DMS114 treated with DMSO at 0.1 percent for 48 hours (cell line): Measurements from ENCODE around the gene USP7.
A peak's percentile ranks its signal among the peaks of the same experiment; 100 is the strongest.
"Not testable (repeated sequence)": the region's sequence is repeated elsewhere in the genome, so short reads cannot be mapped to it uniquely, and the experiment has no call there.

Experiments used
- DNase-seq: peaks from one replicate; lab custom pipeline; 2025; ENCODE audit not compliant: unreplicated experiment; lab: John Stamatoyannopoulos, UW

The USP7 gene

DNA sequence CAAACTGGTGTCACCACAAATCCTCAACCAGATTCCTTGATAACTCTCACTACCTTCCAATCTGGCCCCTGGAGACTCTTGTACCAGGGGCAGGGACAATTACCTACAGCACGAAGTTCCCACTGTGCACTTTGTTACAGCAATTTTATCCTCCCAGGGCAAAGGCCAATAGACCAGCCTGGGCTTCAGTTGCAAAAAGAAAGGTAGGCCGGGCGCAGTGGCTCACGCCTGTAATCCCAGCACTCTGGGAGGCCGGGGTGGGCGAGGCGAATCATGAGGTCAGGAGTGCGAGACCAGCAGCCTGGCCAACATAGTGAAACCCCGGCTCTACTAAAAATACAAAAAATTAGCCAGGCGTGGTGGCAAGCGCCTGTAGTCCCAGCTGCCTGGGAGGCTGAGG lies 36.9 kb downstream of the USP7 start:
- DNase-seq = no peak

GRCh38 chr16:8925455-8925854 lies 38.3 kb downstream of the USP7 start:
- no peak for DNase-seq

GRCh38 chr16:8924214-8924613 lies 39.5 kb downstream of the USP7 start:
- no peak for DNase-seq

DNA sequence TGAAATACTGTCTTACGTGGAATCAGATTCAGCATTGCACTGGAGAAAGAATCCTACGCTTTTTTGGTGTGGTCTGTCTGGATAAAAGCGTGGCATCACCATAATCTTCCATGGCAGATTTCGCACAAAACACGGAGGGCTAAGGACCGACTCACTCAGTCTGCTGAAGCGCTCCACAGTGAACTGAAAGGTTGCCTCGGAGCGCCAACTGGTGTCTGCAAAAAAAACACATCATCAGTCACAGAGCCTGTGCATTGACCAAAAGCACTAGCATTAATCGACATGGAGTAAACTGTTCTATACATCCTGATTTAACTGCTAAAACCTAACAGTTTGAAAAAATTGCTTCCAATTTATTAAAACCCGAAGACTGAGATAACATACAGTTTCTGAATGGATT lies 40.5 kb downstream of the USP7 start:
- DNase-seq = no peak

- DNase-seq = no peak
These were observed 42.2 kb downstream of the USP7 start for GRCh38 chr16:8921347-8921984.

GRCh38 chr16:8920645-8921346 lies 42.9 kb downstream of the USP7 start:
- DNase-seq = no peak

DNA sequence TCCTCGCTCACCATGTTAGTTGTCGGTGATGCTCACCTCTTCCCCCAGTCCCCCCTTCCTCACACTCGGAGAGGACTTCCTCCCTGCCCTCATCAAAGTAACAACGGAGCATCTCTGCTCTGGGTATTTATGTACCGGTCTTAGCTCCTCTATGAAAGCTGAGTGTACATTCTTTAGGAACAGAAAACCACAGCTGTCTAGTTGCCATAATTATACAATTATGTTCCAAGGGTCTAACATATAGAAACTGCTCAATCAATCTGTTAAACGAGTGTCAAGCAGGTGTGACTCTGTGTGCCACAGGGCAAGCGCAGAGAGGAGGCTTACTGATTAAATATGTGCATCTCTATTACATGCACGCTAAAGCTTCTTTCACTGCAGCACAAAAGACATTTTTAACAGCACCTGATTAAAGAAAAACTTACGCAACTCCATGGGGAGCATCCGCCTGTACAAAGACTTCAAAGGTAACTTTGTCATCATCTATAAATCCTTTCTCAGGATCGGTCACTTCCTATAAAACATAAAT lies 43.7 kb downstream of the USP7 start:
- DNase-seq = no peak

DNA sequence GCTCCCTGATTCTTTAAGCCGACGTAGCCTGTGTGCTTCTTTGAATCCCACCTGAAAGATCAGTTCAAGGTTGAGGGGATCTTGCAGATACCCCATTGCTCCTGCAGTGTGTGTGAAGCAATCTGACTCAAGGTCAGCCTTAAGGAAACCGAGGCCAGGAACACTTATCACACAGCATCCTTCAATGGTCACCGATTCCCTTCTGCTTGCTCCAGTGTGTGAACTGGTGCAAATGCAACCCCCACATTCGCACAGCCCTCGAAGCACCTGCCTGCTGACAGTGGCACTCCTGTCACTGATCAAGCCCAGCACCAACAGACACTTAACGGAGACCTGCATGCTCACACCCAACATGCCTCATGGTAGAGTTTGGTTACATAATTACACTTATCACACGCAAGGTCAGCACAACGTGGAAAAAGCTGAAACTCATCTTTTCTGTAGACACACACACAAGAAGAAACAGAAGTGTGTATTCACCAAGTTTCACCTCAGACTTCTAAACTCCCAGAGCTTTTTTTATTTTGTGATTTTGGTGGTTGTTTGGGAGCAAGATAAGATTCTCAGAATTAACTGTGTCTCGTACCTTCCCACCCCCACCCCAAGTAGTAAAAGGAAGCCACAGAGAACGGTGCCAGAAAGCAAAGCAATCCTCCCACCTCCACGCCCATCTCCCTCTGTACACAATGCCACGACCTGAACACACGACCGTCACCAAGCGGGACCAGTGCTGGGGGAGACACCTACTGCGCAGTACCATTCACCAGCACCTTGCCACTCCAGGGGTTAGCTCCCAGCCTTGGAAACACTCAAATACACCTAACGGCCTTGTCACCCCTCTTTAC lies 44.4 kb downstream of the USP7 start:
- no peak for DNase-seq

GRCh38 chr16:8917336-8917735 lies 46.4 kb downstream of the USP7 start:
- DNase-seq = not testable (repeated sequence)

GRCh38 chr16:8916541-8917225 lies 47.0 kb downstream of the USP7 start:
- no peak for DNase-seq

DNA sequence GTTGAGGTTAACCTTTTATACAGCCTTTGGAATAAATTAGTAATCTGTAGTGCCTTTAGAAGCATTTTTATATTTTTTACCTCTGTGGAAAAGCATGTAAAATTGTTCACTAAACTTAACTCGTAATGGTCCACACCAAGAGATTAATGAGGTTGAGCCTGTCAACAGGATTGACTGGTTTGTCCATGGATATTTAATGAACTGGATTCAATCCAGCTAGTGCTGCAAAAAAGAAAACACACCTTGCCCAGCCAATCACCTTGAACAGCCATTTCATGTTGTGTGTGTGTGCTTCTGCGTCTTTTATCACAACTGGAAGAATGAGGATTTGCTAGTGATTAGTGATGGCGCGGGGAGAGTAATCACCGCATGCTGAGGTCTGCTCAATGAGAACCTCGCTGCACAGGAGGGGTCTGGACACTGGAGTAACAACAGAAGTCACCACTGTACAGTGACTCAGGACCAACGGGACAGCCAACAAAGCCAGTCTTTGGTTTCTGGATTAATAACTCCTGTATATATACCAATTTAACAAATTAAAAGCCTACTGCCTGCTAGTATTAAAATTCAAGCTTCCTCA lies 47.9 kb downstream of the USP7 start:
- DNase-seq = no peak

- DNase-seq = no peak
These were observed 49.6 kb downstream of the USP7 start for GRCh38 chr16:8914098-8914497.

GRCh38 chr16:8912793-8913192 lies 50.9 kb downstream of the USP7 start:
- no peak for DNase-seq

DNA sequence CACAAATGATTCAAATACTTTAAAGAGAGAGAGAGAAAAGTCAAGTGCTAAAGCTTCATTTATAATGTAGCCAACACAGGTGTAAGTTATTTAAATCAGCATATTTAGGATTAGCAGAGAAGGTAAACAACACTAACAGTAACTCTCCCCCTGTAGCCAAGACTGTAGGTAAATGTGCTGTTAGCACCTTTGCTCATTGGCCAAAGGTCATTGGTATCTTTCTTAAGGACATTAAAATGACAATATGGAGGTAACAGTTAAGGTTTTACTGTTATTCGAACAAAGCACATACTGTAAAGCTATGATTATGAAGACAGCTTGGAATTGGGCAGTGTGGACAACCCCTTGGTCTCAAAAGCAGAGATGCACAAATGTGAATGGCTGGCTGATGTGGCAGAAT lies 52.9 kb downstream of the USP7 start:
- no peak for DNase-seq

GRCh38 chr16:8908810-8909468 lies 54.8 kb downstream of the USP7 start:
- DNase-seq = no peak

GRCh38 chr16:8907096-8907495 lies 56.6 kb downstream of the USP7 start:
- no peak for DNase-seq

GRCh38 chr16:8905795-8906591 lies 57.7 kb downstream of the USP7 start:
- DNase-seq = no peak

- DNase-seq = peak; percentile 29
These were observed 58.4 kb downstream of the USP7 start for GRCh38 chr16:8905168-8905762.

DNA sequence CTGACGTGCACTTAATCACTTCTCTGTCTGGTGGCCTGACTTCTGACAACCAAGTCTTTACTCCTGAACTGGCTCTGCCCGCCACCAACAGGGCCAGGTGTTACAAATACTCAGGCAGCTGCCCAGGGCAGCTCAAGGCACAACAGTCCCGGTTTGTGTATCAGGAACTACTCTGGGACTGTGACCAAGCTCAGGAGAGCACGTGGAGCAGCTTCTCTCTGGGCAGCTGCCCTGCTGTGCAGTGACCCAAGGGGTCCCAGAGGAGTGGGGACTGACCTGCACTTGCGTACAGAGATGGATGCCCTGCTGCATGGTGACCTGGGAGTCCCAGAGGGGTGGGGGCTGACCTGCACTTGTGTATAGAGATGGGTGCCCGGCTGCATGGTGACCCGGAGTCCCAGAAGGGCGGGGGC lies 59.7 kb downstream of the USP7 start:
- no peak for DNase-seq
